Osteocyte (in vitro differentiated cells): ENCODE data around the gene TENM3. TPM values are rescaled to one million over a fixed set of nuclear protein-coding genes. Genes with fewer than 3 reads are reported as not detected.
A peak's percentile ranks its signal among the peaks of the same experiment; 100 is the strongest.
"Not testable (repeated sequence)": the region's sequence is repeated elsewhere in the genome, so short reads cannot be mapped to it uniquely, and the experiment has no call there.

Experiments used
- DNase-seq: peaks from one replicate; pipeline ENCODE4 v3.0.0; 2021; ENCODE audit warnings: mixed read lengths; ENCODE audit not compliant: unreplicated experiment; ENCODE audit errors: extremely low spot score
- H3K27ac Mint-ChIP-seq: one replicate; pipeline ENCODE4 v1.8.0; 2021; ENCODE audit warnings: mild to moderate bottlenecking, mixed read lengths; ENCODE audit not compliant: unreplicated experiment
- H3K27me3 Mint-ChIP-seq: one replicate; pipeline ENCODE4 v1.8.0; 2021; ENCODE audit warnings: mixed read lengths; ENCODE audit not compliant: unreplicated experiment
- H3K36me3 Mint-ChIP-seq: one replicate; pipeline ENCODE4 v1.8.0; 2021; ENCODE audit warnings: mixed read lengths; ENCODE audit not compliant: unreplicated experiment
- H3K4me1 Mint-ChIP-seq: one replicate; pipeline ENCODE4 v1.8.0; 2021; ENCODE audit warnings: mixed read lengths; ENCODE audit not compliant: unreplicated experiment
- H3K4me3 Mint-ChIP-seq: one replicate; pipeline ENCODE4 v1.8.0; 2021; ENCODE audit warnings: mild to moderate bottlenecking, moderate library complexity, mixed read lengths; ENCODE audit not compliant: unreplicated experiment
- H3K9me3 Mint-ChIP-seq: one replicate; pipeline ENCODE4 v1.8.0; 2021; ENCODE audit warnings: mixed read lengths; ENCODE audit not compliant: unreplicated experiment
- total RNA-seq: library from RNA; stranded (reverse); gene quantifications from 2 replicates; pipeline ENCODE4 v1.2.1, GENCODE V29; 2021
- TF ChIP-seq, protein P1 (sequence below): fragments of 200-600 bp; sonication (generic); IDR thresholded peaks from 2 replicates; pipeline ENCODE4 v1.5.0; 2021; ENCODE audit warnings: antibody characterized with exemption, mild to moderate bottlenecking, moderate library complexity

The TENM3 gene
- total RNA-seq, 1 donor from 2014 or later, result 78.3 TPM

DNA sequence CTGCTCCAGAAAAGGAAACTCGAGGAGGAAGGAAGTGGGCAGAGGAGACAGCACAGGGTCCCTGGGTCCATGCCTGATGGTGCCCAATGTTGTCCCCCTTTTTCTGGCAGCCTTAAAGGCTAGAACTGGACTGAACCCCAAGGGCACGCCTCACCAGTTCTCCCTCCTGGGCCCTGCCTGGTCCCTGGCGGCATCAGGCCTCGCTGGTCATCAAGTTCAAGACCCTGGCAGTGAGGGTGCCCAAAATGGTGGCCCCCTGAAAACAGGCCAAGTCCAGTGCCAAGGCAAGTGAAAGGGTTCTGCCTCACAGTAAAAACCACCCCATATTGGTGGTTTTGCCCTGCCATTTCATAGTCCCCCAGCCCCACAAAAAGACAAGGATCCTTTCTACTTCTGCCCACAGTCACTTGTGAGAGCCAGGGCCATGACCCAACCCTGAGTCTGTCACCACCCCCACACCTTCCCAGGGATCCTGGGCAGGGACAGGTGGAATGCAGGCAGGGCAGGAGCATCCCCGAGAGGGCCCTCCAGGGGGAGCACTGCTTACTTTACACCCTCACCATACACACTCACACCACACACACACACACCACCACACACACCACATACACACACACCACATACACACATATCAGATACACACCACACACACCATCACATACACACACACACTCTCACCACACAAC, 566.4 kb downstream of the TENM3 start:
- DNase-seq, result no peak
- no peaks in the 10 kb centered on the region for H3K36me3 Mint-ChIP-seq
- peaks cover 8% of the 10 kb centered on the region for H3K9me3 Mint-ChIP-seq
- TF ChIP-seq, protein P1, sequence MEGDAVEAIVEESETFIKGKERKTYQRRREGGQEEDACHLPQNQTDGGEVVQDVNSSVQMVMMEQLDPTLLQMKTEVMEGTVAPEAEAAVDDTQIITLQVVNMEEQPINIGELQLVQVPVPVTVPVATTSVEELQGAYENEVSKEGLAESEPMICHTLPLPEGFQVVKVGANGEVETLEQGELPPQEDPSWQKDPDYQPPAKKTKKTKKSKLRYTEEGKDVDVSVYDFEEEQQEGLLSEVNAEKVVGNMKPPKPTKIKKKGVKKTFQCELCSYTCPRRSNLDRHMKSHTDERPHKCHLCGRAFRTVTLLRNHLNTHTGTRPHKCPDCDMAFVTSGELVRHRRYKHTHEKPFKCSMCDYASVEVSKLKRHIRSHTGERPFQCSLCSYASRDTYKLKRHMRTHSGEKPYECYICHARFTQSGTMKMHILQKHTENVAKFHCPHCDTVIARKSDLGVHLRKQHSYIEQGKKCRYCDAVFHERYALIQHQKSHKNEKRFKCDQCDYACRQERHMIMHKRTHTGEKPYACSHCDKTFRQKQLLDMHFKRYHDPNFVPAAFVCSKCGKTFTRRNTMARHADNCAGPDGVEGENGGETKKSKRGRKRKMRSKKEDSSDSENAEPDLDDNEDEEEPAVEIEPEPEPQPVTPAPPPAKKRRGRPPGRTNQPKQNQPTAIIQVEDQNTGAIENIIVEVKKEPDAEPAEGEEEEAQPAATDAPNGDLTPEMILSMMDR, result peak; percentile 16
- H3K27me3 Mint-ChIP-seq, result no peaks in the 10 kb centered on the region
- H3K27ac Mint-ChIP-seq, result no peak overlapping the region
- peaks cover 8% of the 10 kb centered on the region for H3K4me1 Mint-ChIP-seq
- no peak overlapping the region for H3K4me3 Mint-ChIP-seq

DNA sequence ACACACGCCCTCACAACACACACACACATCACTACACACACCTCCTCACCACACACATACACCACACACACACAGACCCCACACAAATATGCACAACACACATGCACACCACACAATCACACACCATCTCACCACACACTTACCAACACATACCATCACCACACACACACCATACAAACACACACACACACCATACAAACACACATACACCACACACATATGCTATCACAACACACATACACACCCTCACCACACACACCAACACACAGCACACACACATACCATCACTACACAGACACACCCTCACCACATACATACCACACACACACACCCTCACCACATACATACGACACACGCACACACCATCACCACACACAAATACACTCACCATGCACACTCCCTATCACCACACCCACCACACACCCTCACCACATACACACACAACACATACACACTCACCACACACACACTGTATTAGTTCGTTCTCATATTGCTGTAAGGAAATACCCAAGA, 567.0 kb downstream of the TENM3 start:
- Mint-ChIP-seq H3K27me3 (no peaks in the 10 kb centered on the region), H3K4me3 (no peak overlapping the region), H3K9me3 (peaks cover 8% of the 10 kb centered on the region), H3K27ac (no peak overlapping the region), H3K36me3 (no peaks in the 10 kb centered on the region), H3K4me1 (peaks cover 8% of the 10 kb centered on the region)
- TF ChIP-seq, protein P1, result no peak
- no peak for DNase-seq

DNA sequence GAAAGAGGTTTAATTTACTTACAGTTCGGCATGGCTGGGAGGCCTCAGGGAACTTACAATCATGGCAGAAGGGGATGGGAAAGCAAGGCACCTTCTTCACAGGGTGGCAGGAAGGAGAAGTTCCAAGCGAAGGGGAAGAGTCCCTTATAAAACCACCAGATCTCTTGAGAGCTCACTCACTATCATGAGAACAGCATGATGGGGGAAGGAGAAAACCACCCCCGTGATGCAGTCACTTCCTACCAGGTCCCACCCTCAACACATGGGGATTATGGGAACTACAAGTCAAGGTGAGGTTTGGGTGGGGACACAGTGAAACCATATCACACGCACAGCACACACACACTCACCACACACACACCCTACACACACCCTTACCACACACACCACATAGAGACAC, 569.7 kb downstream of the TENM3 start:
- Mint-ChIP-seq H3K27me3 (no peaks in the 10 kb centered on the region), H3K4me3 (no peak overlapping the region), H3K4me1 (no peaks in the 10 kb centered on the region), H3K36me3 (no peaks in the 10 kb centered on the region), H3K27ac (no peak overlapping the region), H3K9me3 (peaks cover 8% of the 10 kb centered on the region)
- no peak for DNase-seq
- TF ChIP-seq, protein P1, result no peak

DNA sequence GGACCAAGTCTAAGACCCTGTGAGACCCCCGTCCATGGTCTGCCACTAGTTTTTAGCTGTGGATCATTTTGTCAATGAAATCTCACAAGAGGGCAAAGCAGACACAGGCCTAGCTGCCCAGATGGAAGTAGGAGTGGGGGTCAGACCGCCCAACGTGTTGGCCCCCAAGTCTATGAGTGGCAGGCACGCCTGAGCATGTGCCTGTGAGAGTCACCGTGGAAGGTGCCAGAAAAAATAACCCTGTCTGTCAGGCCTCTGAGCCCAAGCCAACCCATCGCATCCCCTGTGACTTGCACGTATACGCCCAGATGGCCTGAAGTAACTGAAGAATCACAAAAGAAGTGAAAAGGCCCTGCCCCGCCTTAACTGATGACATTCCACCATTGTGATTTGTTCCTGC, 570.9 kb downstream of the TENM3 start:
- not testable (repeated sequence) for H3K9me3 Mint-ChIP-seq, H3K4me3 Mint-ChIP-seq, H3K36me3 Mint-ChIP-seq, H3K4me1 Mint-ChIP-seq, H3K27me3 Mint-ChIP-seq, DNase-seq, H3K27ac Mint-ChIP-seq

DNA sequence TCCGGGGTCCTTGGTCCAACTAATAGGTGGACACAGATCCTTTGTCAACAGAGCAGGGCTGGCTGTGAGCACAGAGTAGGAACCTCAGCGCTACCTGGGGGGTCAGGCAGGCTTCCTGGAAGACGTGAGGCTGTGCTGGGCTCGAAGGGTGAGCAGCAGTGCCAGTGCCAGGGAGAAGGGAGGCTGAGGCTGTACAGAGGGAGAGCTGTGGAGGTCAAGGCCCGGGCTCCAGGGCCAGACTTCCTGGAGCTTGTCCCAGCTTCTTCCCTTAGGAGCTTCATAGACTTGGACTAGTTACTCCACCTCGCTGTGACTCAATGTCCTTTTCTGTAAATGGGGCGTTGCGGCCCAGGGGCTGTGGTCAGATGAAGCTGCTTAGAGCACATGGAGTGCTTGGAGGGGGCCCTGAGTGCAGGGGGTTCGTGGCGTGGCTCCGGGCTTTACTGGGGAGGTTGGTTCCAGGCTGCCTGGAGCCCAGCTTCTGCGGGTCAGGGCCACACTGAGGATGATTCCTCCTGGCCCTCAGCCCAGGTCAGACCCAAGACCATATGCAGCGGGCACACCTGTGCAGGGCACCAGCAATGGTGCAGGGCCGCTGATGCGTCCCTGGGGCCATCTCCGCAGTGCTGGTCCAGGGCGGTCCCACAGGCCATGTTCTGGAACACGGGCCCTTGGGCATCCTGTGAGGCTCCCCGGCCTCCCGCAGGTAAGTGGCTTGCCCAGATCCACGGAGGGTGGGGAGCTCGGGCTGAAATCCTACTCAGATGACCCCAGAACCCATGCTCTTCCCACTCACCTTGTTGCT, 575.9 kb downstream of the TENM3 start:
- no peaks in the 10 kb centered on the region for H3K36me3 Mint-ChIP-seq
- no peak overlapping the region for H3K27ac Mint-ChIP-seq
- peaks cover 3% of the 10 kb centered on the region for H3K27me3 Mint-ChIP-seq
- H3K4me1 Mint-ChIP-seq, result no peaks in the 10 kb centered on the region
- TF ChIP-seq, protein P1, result no peak
- DNase-seq, result no peak
- no peaks in the 10 kb centered on the region for H3K9me3 Mint-ChIP-seq
- no peak overlapping the region for H3K4me3 Mint-ChIP-seq
